HEK293 (cell line): ENCODE data around the gene ESPNL.
A peak's percentile ranks its signal among the peaks of the same experiment; 100 is the strongest.

Experiments used
- CTCF ChIA-PET: fragments of 350-600 bp; formaldehyde crosslinking; extraction: SDS; loops from one replicate; lab custom pipeline; 2021; ENCODE audit warnings: antibody characterized with exemption; lab: Yijun Ruan, JAX
- POLR2A ChIA-PET: fragments of 300-600 bp; formaldehyde crosslinking; extraction: SDS; loops from one replicate; lab custom pipeline; 2020; ENCODE audit warnings: antibody characterized with exemption, inconsistent platforms; lab: Yijun Ruan, JAX
- H3K27ac ChIP-seq: fragments of 200-500 bp; sonication (Bioruptor generic); 2 replicates; pipeline ENCODE4 v1.5.1; 2014; ENCODE audit warnings: low read depth, low read length, control low read depth, inconsistent platforms; ENCODE audit errors: extremely low read depth
- H3K36me3 ChIP-seq, 2 experiments: fragments of 200-500 bp in 1 of 2; sonication (Bioruptor generic) in 1 of 2; 1 replicate in 1 of 2; 2 replicates in 1 of 2; pipeline ENCODE4 v1.5.1; 2014 to 2017; ENCODE audit warnings: inconsistent platforms in 2 of 2, low read length in 2 of 2; ENCODE audit not compliant: control insufficient read depth in 2 of 2, insufficient read depth in 1 of 2
- H3K4me1 ChIP-seq: fragments of 200-500 bp; sonication (Bioruptor generic); 2 replicates; pipeline ENCODE4 v1.5.1; 2014; ENCODE audit warnings: mild to moderate bottlenecking, low read length, inconsistent platforms; ENCODE audit not compliant: control insufficient read depth, insufficient read depth
- H3K4me3 ChIP-seq: 2 replicates; pipeline ENCODE4 v1.5.1; 2011; ENCODE audit warnings: low read depth, mild to moderate bottlenecking, control low read depth, low read length, moderate library complexity
- H3K9me3 ChIP-seq: fragments of 200-500 bp; sonication (Bioruptor generic); 2 replicates; pipeline ENCODE4 v1.5.1; 2014; ENCODE audit warnings: low read depth, low read length, inconsistent platforms; ENCODE audit not compliant: control insufficient read depth, insufficient read depth
- FEZF1 ChIP-seq: fragments of 450-650 bp; formaldehyde crosslinking; IDR thresholded peaks from 2 replicates; pipeline ENCODE4 v1.5.1; 2016; ENCODE audit warnings: missing biosample characterization, missing genetic modification characterization
- GLIS1 ChIP-seq: fragments of 450-650 bp; formaldehyde crosslinking; IDR thresholded peaks from 2 replicates; pipeline ENCODE4 v1.5.1; 2016; ENCODE audit warnings: missing biosample characterization, missing genetic modification characterization
- OSR2 ChIP-seq: fragments of 450-650 bp; formaldehyde crosslinking; IDR thresholded peaks from 2 replicates; pipeline ENCODE4 v1.5.1; 2016; ENCODE audit warnings: missing biosample characterization, missing genetic modification characterization
- ZBTB1 ChIP-seq: fragments of 450-650 bp; formaldehyde crosslinking; IDR thresholded peaks from 2 replicates; pipeline ENCODE4 v1.5.1; 2016; ENCODE audit warnings: missing biosample characterization, missing genetic modification characterization
- ZBTB21 ChIP-seq: fragments of 450-650 bp; formaldehyde crosslinking; IDR thresholded peaks from 2 replicates; pipeline ENCODE4 v1.5.1; 2017; ENCODE audit warnings: missing biosample characterization, missing genetic modification characterization
- ZFP41 ChIP-seq: fragments of 450-650 bp; formaldehyde crosslinking; IDR thresholded peaks from 2 replicates; pipeline ENCODE4 v1.5.1; 2016; ENCODE audit warnings: missing biosample characterization, missing genetic modification characterization, borderline replicate concordance
- ZNF157 ChIP-seq: fragments of 450-650 bp; formaldehyde crosslinking; IDR thresholded peaks from 2 replicates; pipeline ENCODE4 v1.5.1; 2016; ENCODE audit warnings: missing biosample characterization, missing genetic modification characterization
- ZNF202 ChIP-seq: fragments of 450-650 bp; formaldehyde crosslinking; IDR thresholded peaks from 2 replicates; pipeline ENCODE4 v1.5.1; 2016; ENCODE audit warnings: missing biosample characterization, missing genetic modification characterization, borderline replicate concordance
- ZNF248 ChIP-seq: fragments of 450-650 bp; formaldehyde crosslinking; IDR thresholded peaks from 2 replicates; pipeline ENCODE4 v1.5.1; 2017; ENCODE audit warnings: missing biosample characterization, missing genetic modification characterization
- ZNF324 ChIP-seq: fragments of 450-650 bp; formaldehyde crosslinking; IDR thresholded peaks from 2 replicates; pipeline ENCODE4 v1.5.1; 2016; ENCODE audit warnings: missing biosample characterization, missing genetic modification characterization
- ZNF335 ChIP-seq: fragments of 450-650 bp; formaldehyde crosslinking; conservative IDR thresholded peaks from 2 replicates; pipeline ENCODE4 v1.5.1; 2016; ENCODE audit warnings: missing biosample characterization, missing genetic modification characterization
- ZNF600 ChIP-seq: fragments of 450-650 bp; formaldehyde crosslinking; IDR thresholded peaks from 2 replicates; pipeline ENCODE4 v1.5.1; 2016; ENCODE audit warnings: missing biosample characterization, missing genetic modification characterization
- ZNF623 ChIP-seq: fragments of 450-650 bp; formaldehyde crosslinking; IDR thresholded peaks from 2 replicates; pipeline ENCODE4 v1.5.1; 2016; ENCODE audit warnings: missing biosample characterization, missing genetic modification characterization
- ZNF660 ChIP-seq: fragments of 450-650 bp; IDR thresholded peaks from 2 replicates; pipeline ENCODE4 v1.5.1; 2018; ENCODE audit warnings: missing biosample characterization, mild to moderate bottlenecking, missing genetic modification characterization
- ZNF670 ChIP-seq: fragments of 450-650 bp; formaldehyde crosslinking; IDR thresholded peaks from 2 replicates; pipeline ENCODE4 v1.5.1; 2016; ENCODE audit warnings: missing biosample characterization, missing genetic modification characterization, low read depth
- ZSCAN16 ChIP-seq: fragments of 450-650 bp; formaldehyde crosslinking; IDR thresholded peaks from 2 replicates; pipeline ENCODE4 v1.5.1; 2016; ENCODE audit warnings: missing biosample characterization, missing genetic modification characterization
- TF ChIP-seq, protein P1 (sequence below): fragments of 450-650 bp; formaldehyde crosslinking; IDR thresholded peaks from 2 replicates; pipeline ENCODE4 v1.5.1; 2017; ENCODE audit warnings: missing biosample characterization, mild to moderate bottlenecking, missing genetic modification characterization, moderate library complexity
- TF ChIP-seq, protein P2 (sequence below): fragments of 450-650 bp; IDR thresholded peaks from 2 replicates; pipeline ENCODE4 v1.5.1; 2018; ENCODE audit warnings: missing biosample characterization, missing genetic modification characterization
- TF ChIP-seq, protein P3 (sequence below): fragments of 450-650 bp; formaldehyde crosslinking; IDR thresholded peaks from 2 replicates; pipeline ENCODE4 v1.5.1; 2016; ENCODE audit warnings: missing biosample characterization, missing genetic modification characterization, low read depth
- TF ChIP-seq, protein P4 (sequence below): fragments of 450-650 bp; formaldehyde crosslinking; IDR thresholded peaks from 2 replicates; pipeline ENCODE4 v1.5.1; 2016; ENCODE audit warnings: missing biosample characterization, missing genetic modification characterization
- TF ChIP-seq, protein P5 (sequence below): IDR thresholded peaks from 2 replicates; pipeline ENCODE4 v1.6.1; 2011; ENCODE audit warnings: mild to moderate bottlenecking, low read depth, low read length, borderline replicate concordance

The ESPNL gene

DNA sequence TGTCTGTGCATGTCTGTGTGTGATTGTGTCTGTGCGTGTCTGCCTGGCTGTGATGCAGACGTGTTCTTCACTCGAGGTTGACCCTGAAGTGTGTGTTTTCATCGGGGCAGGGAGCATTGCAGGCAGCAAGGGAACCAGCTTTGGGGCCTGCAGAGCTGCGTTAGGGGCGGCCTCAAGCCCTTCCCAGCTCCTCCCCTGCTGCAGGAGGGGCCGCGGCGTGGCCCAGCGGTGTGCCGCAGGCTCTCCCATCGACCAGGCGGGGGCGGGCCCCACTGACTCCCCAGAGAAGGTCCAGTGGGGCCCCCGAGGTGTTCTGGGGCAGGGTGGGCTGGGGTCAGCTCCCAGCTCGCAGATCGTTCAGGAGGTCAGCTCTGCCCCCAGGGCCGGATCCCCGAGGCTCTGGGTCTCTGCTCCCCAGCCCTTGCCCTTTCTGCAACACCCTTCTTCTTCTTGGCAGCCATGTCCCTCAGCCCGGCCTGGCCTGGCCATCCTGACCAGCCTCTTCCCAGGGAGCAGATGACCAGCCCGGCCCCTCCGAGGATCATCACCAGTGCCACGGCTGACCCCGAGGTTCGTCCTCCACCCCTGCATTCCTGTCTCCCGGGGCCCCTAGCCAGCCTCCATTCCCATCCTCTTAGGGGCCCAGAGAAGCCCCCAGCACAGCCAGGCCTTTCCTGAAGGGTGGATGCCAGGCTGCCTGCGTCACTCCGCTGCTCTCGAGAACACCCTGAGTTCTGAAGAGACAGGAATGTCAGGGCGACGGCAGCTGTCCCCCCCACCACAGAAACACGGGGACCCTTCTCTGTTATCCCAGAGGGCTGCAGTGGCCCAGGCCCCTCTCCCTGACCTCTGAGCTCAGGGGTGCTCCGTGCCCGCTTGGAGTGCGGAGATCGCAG, 27.3 kb downstream of the ESPNL start:
- Histone ChIP-seq H3K9me3 (no peaks in the 10 kb centered on the region), H3K27ac (no peak overlapping the region), H3K4me1 (no peaks in the 10 kb centered on the region), H3K4me3 (no peak overlapping the region), H3K36me3 (no peaks in the 10 kb centered on the region)
- ChIA-PET POLR2A (no interaction called here), CTCF (no interaction called here)
- TF ChIP-seq ZBTB1 (tag by site-specific recombination) (no peak), ZNF335 (0 out of 2 replicates have a peak, but pooled peaks have one; percentile 7)

DNA sequence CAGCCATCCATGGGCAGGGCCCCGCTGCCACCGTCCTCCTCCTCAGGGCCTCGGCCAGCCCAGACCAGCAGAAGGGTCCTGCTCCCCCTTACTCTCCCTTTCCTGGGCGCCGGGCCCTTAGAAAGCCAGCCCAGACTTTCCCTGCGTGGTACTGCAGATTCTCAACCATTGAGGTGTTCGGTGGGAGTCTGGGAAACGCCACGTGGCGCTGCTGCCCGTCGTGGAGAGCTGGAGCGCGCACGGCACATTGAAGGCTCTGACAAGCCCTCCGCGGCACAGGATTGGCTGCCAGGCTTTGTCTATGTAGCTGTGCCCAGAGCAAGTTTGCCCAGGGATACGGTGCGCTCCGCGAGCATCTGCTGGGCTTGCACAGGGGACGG, 27.9 kb downstream of the ESPNL start:
- H3K27ac ChIP-seq, result no peak overlapping the region
- POLR2A ChIA-PET, result no interaction called here
- no peaks in the 10 kb centered on the region for H3K36me3 ChIP-seq
- H3K4me1 ChIP-seq, result no peaks in the 10 kb centered on the region
- TF ChIP-seq, protein P1, sequence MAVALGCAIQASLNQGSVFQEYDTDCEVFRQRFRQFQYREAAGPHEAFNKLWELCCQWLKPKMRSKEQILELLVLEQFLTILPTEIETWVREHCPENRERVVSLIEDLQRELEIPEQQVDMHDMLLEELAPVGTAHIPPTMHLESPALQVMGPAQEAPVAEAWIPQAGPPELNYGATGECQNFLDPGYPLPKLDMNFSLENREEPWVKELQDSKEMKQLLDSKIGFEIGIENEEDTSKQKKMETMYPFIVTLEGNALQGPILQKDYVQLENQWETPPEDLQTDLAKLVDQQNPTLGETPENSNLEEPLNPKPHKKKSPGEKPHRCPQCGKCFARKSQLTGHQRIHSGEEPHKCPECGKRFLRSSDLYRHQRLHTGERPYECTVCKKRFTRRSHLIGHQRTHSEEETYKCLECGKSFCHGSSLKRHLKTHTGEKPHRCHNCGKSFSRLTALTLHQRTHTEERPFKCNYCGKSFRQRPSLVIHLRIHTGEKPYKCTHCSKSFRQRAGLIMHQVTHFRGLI (tag by site-specific recombination), result no peak
- TF ChIP-seq, protein P2, sequence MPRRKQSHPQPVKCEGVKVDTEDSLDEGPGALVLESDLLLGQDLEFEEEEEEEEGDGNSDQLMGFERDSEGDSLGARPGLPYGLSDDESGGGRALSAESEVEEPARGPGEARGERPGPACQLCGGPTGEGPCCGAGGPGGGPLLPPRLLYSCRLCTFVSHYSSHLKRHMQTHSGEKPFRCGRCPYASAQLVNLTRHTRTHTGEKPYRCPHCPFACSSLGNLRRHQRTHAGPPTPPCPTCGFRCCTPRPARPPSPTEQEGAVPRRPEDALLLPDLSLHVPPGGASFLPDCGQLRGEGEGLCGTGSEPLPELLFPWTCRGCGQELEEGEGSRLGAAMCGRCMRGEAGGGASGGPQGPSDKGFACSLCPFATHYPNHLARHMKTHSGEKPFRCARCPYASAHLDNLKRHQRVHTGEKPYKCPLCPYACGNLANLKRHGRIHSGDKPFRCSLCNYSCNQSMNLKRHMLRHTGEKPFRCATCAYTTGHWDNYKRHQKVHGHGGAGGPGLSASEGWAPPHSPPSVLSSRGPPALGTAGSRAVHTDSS (tag by site-specific recombination), result no peak
- TF ChIP-seq ZFP41 (tag by site-specific recombination) (no peak), ZNF324 (tag by site-specific recombination) (no peak), ZNF670 (tag by site-specific recombination) (no peak), ZNF660 (tag by site-specific recombination) (no peak), ZNF248 (tag by site-specific recombination) (no peak), ZNF202 (tag by site-specific recombination) (no peak), ZNF623 (tag by site-specific recombination) (no peak), ZSCAN16 (tag by site-specific recombination) (no peak), GLIS1 (tag by site-specific recombination) (no peak), OSR2 (tag by site-specific recombination) (no peak), ZNF600 (no peak), FEZF1 (tag by site-specific recombination) (no peak), ZNF157 (tag by site-specific recombination) (no peak), ZBTB21 (no peak)
- TF ChIP-seq, protein P3, sequence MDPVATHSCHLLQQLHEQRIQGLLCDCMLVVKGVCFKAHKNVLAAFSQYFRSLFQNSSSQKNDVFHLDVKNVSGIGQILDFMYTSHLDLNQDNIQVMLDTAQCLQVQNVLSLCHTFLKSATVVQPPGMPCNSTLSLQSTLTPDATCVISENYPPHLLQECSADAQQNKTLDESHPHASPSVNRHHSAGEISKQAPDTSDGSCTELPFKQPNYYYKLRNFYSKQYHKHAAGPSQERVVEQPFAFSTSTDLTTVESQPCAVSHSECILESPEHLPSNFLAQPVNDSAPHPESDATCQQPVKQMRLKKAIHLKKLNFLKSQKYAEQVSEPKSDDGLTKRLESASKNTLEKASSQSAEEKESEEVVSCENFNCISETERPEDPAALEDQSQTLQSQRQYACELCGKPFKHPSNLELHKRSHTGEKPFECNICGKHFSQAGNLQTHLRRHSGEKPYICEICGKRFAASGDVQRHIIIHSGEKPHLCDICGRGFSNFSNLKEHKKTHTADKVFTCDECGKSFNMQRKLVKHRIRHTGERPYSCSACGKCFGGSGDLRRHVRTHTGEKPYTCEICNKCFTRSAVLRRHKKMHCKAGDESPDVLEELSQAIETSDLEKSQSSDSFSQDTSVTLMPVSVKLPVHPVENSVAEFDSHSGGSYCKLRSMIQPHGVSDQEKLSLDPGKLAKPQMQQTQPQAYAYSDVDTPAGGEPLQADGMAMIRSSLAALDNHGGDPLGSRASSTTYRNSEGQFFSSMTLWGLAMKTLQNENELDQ (tag by site-specific recombination), result no peak
- TF ChIP-seq, protein P4, sequence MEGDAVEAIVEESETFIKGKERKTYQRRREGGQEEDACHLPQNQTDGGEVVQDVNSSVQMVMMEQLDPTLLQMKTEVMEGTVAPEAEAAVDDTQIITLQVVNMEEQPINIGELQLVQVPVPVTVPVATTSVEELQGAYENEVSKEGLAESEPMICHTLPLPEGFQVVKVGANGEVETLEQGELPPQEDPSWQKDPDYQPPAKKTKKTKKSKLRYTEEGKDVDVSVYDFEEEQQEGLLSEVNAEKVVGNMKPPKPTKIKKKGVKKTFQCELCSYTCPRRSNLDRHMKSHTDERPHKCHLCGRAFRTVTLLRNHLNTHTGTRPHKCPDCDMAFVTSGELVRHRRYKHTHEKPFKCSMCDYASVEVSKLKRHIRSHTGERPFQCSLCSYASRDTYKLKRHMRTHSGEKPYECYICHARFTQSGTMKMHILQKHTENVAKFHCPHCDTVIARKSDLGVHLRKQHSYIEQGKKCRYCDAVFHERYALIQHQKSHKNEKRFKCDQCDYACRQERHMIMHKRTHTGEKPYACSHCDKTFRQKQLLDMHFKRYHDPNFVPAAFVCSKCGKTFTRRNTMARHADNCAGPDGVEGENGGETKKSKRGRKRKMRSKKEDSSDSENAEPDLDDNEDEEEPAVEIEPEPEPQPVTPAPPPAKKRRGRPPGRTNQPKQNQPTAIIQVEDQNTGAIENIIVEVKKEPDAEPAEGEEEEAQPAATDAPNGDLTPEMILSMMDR, result no peak
- TF ChIP-seq, protein P5, sequence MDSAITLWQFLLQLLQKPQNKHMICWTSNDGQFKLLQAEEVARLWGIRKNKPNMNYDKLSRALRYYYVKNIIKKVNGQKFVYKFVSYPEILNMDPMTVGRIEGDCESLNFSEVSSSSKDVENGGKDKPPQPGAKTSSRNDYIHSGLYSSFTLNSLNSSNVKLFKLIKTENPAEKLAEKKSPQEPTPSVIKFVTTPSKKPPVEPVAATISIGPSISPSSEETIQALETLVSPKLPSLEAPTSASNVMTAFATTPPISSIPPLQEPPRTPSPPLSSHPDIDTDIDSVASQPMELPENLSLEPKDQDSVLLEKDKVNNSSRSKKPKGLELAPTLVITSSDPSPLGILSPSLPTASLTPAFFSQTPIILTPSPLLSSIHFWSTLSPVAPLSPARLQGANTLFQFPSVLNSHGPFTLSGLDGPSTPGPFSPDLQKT, result no peak
- no peaks in the 10 kb centered on the region for H3K9me3 ChIP-seq
- H3K4me3 ChIP-seq, result no peak overlapping the region
- CTCF ChIA-PET, result no interaction called here
